GM18858 (cell line): ENCODE data around the gene ARID1B.
"Not testable (repeated sequence)": the region's sequence is repeated elsewhere in the genome, so short reads cannot be mapped to it uniquely, and the experiment has no call there.

ENCODE experiments used
- ATAC-seq: cut with Tn5 transposase; IDR thresholded peaks from one replicate; pipeline ENCODE4 v1.9.1; 2021; ENCODE audit not compliant: unreplicated experiment

ARID1B gene

GRCh38 chr6:157038610-157039009 is 261.4 kb downstream of the ARID1B start:
- ATAC-seq, result no peak

- ATAC-seq, result not testable (repeated sequence)
Observed at GRCh38 chr6:157039639-157040038, 262.5 kb downstream of the ARID1B start.

DNA sequence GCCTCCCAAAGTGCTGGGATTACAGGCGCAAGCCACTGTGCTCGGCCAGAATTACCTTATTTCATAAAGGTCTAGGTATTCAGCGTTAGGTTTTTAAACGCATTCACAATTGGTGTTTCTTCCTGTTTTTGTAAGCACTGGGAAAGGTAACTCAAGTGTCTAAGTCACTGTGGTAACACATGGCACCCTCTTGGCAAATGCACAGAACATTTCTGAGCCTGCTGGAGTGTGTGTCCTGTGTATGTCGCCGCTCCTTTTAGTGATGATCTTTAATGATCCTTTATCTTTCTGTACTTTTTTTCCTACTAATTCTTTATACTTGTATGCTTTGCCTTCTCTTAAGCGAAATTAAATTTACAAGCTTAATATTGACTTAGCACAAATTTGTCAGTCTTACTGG is 263.0 kb downstream of the ARID1B start:
- ATAC-seq, result no peak

GRCh38 chr6:157045831-157046454 is 268.8 kb downstream of the ARID1B start:
- ATAC-seq, result no peak

DNA sequence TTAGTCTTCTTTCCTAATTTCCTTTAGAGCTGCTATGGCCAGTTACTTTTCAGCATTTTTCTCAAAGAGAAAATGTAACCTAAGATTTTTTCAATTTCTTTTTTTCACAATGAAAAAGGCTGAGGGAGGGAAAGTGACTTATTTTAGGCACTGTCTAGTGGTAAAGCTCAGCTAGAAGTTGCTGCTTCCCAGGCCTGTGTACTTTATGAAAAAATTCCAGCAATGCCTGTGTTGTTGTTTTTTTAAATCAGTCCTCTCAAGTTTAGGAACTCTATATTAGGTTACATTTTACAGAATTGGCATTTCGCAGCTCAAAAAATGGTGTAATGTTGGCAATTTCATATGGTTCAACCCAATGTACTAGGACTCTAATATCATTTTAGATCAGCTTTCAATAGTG is 269.6 kb downstream of the ARID1B start:
- no peak for ATAC-seq

DNA sequence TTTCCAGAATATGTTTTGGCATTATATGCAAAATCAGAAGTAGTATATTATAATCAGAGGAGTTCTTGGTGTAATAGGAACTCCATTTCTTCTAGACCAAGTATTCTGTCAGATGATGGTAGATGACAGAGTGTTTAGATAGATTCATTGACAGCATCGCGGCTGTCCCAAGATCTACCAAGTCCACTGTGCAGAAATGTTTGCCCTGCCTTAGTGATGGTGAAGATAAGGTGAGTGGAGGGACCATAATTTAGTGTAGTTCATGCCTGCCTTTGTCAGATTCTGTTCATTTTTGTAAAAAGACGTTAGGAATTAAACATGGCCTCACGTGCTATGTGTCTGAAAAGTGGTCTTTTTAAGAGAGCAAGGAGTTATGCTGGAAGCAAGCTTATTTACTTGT is 270.1 kb downstream of the ARID1B start:
- ATAC-seq, result no peak

DNA sequence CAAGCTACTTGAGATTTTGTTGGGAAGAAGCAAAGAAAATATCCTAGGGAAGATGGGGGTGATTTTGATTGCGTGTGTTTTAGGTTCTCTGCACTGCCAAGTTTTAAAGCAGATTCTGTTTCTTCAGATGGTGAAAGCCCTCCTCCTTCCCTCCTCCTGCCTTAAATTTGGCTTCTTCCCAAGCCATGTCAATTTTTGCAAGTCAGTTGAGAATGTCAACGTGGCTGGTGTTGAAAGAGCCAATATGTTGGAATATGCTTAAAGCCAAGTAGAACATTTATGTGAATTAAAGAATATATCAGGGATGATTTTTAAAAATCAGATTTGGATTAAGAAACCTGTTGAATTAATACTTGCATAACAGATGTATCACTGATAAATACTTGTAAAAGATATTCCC is 270.8 kb downstream of the ARID1B start:
- no peak for ATAC-seq

DNA sequence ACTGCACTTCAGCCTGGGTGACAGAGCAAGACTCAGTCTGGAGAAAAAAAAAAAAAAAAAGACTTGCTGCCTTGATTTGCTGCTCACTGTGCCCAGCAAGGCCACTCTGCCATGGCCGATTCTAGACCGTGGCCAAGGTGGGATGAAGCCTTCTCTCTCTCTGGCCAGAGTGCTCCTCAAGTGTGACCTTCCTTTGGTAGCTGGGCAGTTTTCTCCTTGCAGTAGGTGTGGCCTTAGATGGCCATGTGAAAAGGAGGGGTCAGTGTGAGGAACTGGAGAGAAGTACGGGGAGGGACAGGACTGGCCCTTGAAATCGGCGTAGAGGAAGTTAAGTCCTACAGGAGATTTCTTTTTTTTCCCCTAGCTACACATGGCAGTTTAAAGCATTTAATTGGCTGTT is 272.0 kb downstream of the ARID1B start:
- no peak for ATAC-seq

DNA sequence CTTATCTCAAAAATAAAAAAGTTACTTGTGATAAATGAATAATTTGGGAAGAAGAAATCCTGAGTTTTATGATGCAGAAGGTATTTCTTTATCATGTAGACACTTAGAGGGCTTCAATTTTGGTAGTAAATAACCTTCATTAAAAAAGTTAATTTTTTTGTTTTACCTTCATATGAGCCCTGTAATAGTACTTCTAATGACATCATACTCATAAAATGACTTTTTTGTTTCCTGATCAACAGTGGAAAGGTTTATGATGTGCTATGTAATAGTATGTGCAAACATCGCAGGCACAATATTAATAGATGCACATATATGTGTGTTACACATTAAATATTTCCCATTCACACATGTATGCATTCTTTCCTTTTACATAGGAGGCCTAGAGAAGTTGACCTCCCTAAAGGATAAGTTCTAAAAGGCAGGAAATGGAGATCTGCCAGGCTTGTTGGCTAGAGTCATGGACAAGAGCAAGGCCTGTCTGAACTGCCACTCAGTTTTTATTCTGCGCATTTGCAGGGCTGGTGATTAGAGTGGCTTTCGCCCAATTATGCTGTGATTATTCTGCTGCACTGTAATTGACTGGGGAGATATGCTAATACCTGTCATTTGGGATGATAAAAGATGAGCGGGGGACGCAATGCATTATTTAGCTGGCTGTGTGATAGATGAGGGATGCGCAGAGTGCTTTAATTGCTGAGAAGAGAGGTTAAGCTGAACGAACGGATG is 273.5 kb downstream of the ARID1B start:
- ATAC-seq, result no peak

DNA sequence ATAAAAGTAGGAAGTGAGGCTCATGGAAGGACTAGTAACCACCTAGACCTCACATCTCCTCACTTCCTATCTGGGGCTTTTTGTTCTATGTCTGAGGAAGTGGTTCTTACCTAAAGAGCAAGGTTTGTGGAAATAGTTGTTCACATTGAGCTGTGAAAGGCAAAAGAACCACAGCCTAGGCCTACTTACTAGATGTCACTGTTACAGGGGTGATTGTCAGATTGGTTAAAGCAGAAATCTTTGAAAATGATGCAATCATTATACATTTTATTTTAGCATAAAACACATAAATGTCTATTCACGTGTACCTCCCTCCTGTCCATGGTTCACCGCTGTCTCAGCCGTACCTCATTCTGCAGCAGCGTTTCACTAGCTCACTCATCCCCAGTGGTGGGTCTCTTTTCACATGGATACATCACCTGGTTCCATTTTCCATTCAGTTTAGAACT is 277.4 kb downstream of the ARID1B start:
- peak; percentile 79 for ATAC-seq

- ATAC-seq, result no peak
Observed at GRCh38 chr6:157055863-157056262, 278.7 kb downstream of the ARID1B start.

DNA sequence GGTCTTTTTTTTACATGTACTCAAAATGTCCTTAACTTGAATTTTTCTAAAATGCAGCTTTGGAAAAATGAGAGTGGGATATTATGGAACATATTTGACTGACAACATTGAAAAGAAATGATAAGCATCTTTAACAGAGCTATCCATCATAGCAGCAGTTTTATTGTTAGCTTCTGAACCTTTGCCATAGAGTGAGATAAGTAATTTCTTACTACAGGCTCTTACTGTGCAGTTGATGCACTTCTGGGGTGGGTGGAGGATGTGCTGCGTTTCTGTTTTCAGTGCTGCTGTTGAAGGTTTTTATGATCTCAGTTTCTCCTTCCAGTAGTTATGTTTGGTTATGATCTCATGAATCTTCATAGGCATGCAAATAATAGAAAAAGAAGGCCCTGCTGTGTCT is 279.1 kb downstream of the ARID1B start:
- no peak for ATAC-seq

GRCh38 chr6:157058574-157058973 is 281.4 kb downstream of the ARID1B start:
- ATAC-seq, result no peak

- ATAC-seq, result no peak
Observed at GRCh38 chr6:157059781-157060180, 282.6 kb downstream of the ARID1B start.

DNA sequence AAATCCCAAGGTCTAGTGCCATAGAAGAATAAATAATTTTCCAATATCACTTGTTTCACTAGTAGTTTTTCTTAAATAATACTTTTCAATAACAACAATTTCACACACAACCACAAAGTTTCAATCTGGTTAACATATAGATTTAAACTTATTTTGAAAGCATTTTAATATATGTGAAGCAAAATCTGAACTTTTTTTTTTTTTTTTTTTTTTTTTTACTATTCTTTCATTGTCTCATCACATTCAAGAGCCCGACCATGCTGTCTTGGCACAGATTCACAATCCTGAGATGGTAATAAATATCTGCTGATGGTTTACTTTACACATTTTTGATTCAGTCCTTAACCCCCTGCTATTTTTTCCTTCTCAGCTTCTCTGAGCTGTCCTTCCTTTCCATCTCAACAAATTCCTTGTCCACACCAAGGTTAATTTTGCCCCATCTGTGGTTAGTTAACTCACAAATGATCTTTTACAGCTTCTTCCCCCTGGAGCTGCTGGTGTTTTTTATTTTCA is 283.3 kb downstream of the ARID1B start:
- ATAC-seq, result no peak

DNA sequence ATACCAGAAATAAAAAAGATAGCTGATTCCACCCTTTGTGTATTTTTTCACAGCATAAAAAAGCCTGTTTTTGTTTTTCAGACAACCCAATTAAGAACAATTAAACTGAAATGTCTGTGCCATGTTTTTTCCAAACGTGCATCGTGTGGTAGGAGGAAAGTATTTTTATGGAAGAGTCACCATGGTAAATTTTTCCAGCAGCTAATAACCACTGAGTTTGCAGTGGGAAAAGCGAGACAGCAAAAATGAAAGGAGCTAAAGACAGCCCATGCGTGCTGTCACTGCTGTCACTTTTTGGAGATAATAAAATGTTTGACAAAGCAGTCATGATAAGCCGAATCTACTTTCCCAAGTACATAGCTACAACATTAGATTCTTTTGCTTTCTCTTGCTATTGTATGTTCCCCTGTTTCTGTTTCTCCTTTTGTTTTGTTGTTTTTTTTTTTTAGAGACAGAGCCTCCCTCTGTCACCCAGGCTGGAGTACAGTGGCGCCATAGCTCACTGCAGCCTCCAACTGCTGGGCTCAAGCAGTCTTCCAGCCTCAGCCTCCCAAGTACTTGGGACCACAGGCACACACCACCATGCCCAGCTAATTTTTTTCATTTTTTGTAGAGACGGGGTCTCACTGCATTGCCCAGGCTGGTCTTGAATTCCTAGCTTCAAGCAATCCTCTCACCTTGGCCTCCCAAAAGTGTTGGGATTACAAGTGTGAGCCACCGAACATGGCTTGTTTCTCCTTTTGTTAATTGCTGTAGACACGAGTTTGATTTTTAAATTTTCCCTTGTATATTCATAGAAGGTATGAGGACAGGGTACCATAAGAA is 284.8 kb downstream of the ARID1B start:
- ATAC-seq, result no peak

- ATAC-seq, result no peak
Observed at GRCh38 chr6:157063176-157063905, 286.2 kb downstream of the ARID1B start.

GRCh38 chr6:157063923-157064322 is 286.7 kb downstream of the ARID1B start:
- ATAC-seq, result no peak

- no peak for ATAC-seq
Observed at GRCh38 chr6:157064502-157064901, 287.3 kb downstream of the ARID1B start.

DNA sequence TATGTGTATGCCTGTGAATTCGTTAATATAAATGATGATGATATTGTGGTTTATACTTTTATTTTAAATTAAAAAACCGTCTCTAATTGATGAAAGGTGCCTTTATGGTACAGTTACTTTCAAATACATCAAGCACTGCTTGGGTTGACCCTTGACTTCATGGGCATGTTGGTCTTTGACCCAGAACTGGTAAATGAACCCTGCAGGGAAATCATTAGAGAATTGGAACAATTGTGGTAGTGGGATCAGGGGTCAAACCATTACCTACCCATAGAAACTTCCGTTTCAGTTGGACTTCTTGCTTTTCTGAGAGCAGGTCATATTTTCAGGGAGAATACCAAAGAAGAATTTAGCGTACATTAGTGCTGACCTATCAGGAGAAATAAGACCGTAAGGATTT is 288.2 kb downstream of the ARID1B start:
- ATAC-seq, result no peak
